HepG2 (cell line): ENCODE measurements around the gene ZNF213. TPM values are rescaled to one million over a fixed set of nuclear protein-coding genes. Genes with fewer than 3 reads are reported as not detected.

Experiments
- AKNA ChIP-seq: sonication (generic); formaldehyde crosslinking; IDR thresholded peaks from 2 replicates; pipeline ENCODE4 v1.4.0; 2020; ENCODE audit warnings: missing genetic modification reagents, borderline replicate concordance
- CENPBD1 ChIP-seq: sonication (generic); formaldehyde crosslinking; IDR thresholded peaks from 2 replicates; pipeline ENCODE4 v1.8.0; 2022; ENCODE audit warnings: missing genetic modification reagents, low read depth, mild to moderate bottlenecking, borderline replicate concordance
- E2F5 ChIP-seq: sonication (generic); formaldehyde crosslinking; conservative IDR thresholded peaks from 2 replicates; pipeline ENCODE4 v1.4.0; 2020; ENCODE audit warnings: missing genetic modification reagents
- EED ChIP-seq: sonication (generic); formaldehyde crosslinking; IDR thresholded peaks from 2 replicates; pipeline ENCODE4 v1.5.0; 2020; ENCODE audit warnings: mild to moderate bottlenecking, missing genetic modification reagents
- GATAD1 ChIP-seq: IDR thresholded peaks from 2 replicates; pipeline ENCODE4 v1.6.1; 2016; ENCODE audit warnings: missing genetic modification reagents, missing compliant biosample characterization
- JUN ChIP-seq: sonication (generic); formaldehyde crosslinking; IDR thresholded peaks from 2 replicates; pipeline ENCODE4 v1.4.0; 2020; ENCODE audit warnings: mild to moderate bottlenecking, missing genetic modification reagents
- KAT7 ChIP-seq: IDR thresholded peaks from 2 replicates; pipeline ENCODE4 v1.6.1; 2018; ENCODE audit warnings: borderline replicate concordance, missing compliant biosample characterization
- KDM2A ChIP-seq: sonication (generic); formaldehyde crosslinking; IDR thresholded peaks from 2 replicates; pipeline ENCODE4 v1.4.0; 2020; ENCODE audit warnings: low read depth, missing genetic modification reagents, borderline replicate concordance
- KLF6 ChIP-seq: IDR thresholded peaks from 2 replicates; pipeline ENCODE4 v1.8.0; 2016; ENCODE audit warnings: missing biosample characterization, missing genetic modification reagents
- NR1H2 ChIP-seq: sonication (generic); formaldehyde crosslinking; IDR thresholded peaks from 2 replicates; pipeline ENCODE4 v1.8.1; 2022; ENCODE audit warnings: low read depth, missing genetic modification reagents, borderline replicate concordance
- POLR2AphosphoS5 ChIP-seq: IDR thresholded peaks from 2 replicates; pipeline ENCODE4 v1.6.1; 2012; ENCODE audit warnings: low read depth, low read length
- RORA ChIP-seq: sonication (generic); formaldehyde crosslinking; IDR thresholded peaks from 2 replicates; pipeline ENCODE4 v1.5.0; 2020; ENCODE audit warnings: mild to moderate bottlenecking, missing genetic modification reagents, moderate library complexity
- SOX6 ChIP-seq, 2 experiments: fragments of 450-650 bp in 1 of 2; sonication (generic) in 1 of 2; formaldehyde crosslinking in 1 of 2; IDR thresholded peaks; 2 replicates each; pipeline versions ENCODE4 v1.4.0 to v1.6.1; 2017 to 2020; ENCODE audit warnings: antibody characterized with exemption in 1 of 2, mild to moderate bottlenecking in 1 of 2, missing genetic modification reagents in 1 of 2
- TFAP4 ChIP-seq: sonication (generic); IDR thresholded peaks from 2 replicates; pipeline ENCODE4 v1.6.1; 2016; ENCODE audit warnings: low read depth, borderline replicate concordance
- YY1 ChIP-seq: IDR thresholded peaks from 2 replicates; pipeline ENCODE4 v1.6.1; 2011; ENCODE audit warnings: low read length, low read depth, moderate library complexity, mild to moderate bottlenecking; ENCODE audit not compliant: insufficient read depth, insufficient replicate concordance
- ZFP62 ChIP-seq: sonication (generic); formaldehyde crosslinking; IDR thresholded peaks from 2 replicates; pipeline ENCODE4 v1.4.0; 2020; ENCODE audit warnings: missing genetic modification reagents
- ZNF331 ChIP-seq: sonication (generic); formaldehyde crosslinking; IDR thresholded peaks from 2 replicates; pipeline ENCODE4 v1.4.0; 2020; ENCODE audit warnings: missing genetic modification reagents
- ZNF33B ChIP-seq: sonication (generic); formaldehyde crosslinking; IDR thresholded peaks from 2 replicates; pipeline ENCODE4 v1.5.1; 2020; ENCODE audit warnings: mild to moderate bottlenecking, missing genetic modification reagents
- ZNF468 ChIP-seq: sonication (generic); formaldehyde crosslinking; IDR thresholded peaks from 2 replicates; pipeline ENCODE4 v1.8.0; 2022; ENCODE audit warnings: mild to moderate bottlenecking, moderate library complexity, missing genetic modification reagents
- ZNF644 ChIP-seq: IDR thresholded peaks from 2 replicates; pipeline ENCODE4 v1.6.1; 2016; ENCODE audit warnings: low read depth
- ZNF781 ChIP-seq: sonication (generic); formaldehyde crosslinking; IDR thresholded peaks from 2 replicates; pipeline ENCODE4 v1.5.1; 2020; ENCODE audit warnings: borderline replicate concordance, mild to moderate bottlenecking, missing genetic modification reagents; ENCODE audit errors: not compliant biosample characterization
- ZSCAN12 ChIP-seq: sonication (generic); formaldehyde crosslinking; IDR thresholded peaks from 2 replicates; pipeline ENCODE4 v1.9.0; 2021; ENCODE audit warnings: mild to moderate bottlenecking, missing genetic modification reagents
- polyA plus RNA-seq, 8 experiments: library from polyadenylated mRNA; depleted of rRNA in 3 of 8; stranded (reverse) in 7 of 8; unstranded in 1 of 8; fragments of >200 nt; fragmentation: Illumina TruSeq in 4 of 8; extraction: Trizol in 4 of 8; gene quantifications; 2 replicates each; pipeline versions ENCODE4 v1.2.1 to v1.2.3, GENCODE V29; 2011 to 2016; ENCODE audit warnings: low read depth in 4 of 8, missing spikeins in 1 of 8, mixed read lengths in 1 of 8; ENCODE audit not compliant: insufficient read depth in 1 of 8
- total RNA-seq, 5 experiments: library from RNA; depleted of rRNA; stranded (reverse); fragments of >200 nt; fragmentation: Illumina TruSeq; extraction: Trizol; gene quantifications; 2 replicates each; pipeline ENCODE4 v1.2.3, GENCODE V29; 2016; ENCODE audit warnings: low read depth in 1 of 5

ZNF213 gene
- total and polyA plus RNA-seq, 2 of the 13 experiments (the other 11 are each of a cell fraction or from before 2014, with no cell fraction given): 0.59 to 0.97 TPM

- TF ChIP-seq ZSCAN12 (CRISPR knock-in tag): no peak
- no peak for TF ChIP-seq SOX6 (IDR thresholded peaks at IDR 0.05)
- peak; percentile 18; the same call in 1 of the 2 replicates for TF ChIP-seq SOX6 (CRISPR knock-in tag; IDR thresholded peaks at IDR 0.05)
- peak; percentile 71 for TF ChIP-seq YY1
- peak; percentile 62 for TF ChIP-seq POLR2AphosphoS5
- peak; percentile 95 for TF ChIP-seq KDM2A (CRISPR knock-in tag)
- no peak for TF ChIP-seq ZNF644 (CRISPR knock-in tag)
- TF ChIP-seq CENPBD1 (CRISPR knock-in tag): no peak
- TF ChIP-seq TFAP4: 0 out of 2 replicates have a peak, but pooled peaks have one; percentile 35
- TF ChIP-seq ZNF468 (CRISPR knock-in tag): no peak
- TF ChIP-seq ZNF331: peak; percentile 79
- TF ChIP-seq KAT7 (CRISPR knock-in tag): peak; percentile 60; the same call in 1 of the 2 replicates
- no peak for TF ChIP-seq ZNF33B (CRISPR knock-in tag)
- TF ChIP-seq NR1H2 (CRISPR knock-in tag): no peak
- TF ChIP-seq AKNA (CRISPR knock-in tag): no peak
- TF ChIP-seq GATAD1 (CRISPR knock-in tag): peak; percentile 98
- TF ChIP-seq E2F5 (CRISPR knock-in tag): no peak
- TF ChIP-seq JUN: no peak
- no peak for TF ChIP-seq ZFP62 (CRISPR knock-in tag)
- no peak for TF ChIP-seq KLF6 (CRISPR knock-in tag)
- TF ChIP-seq EED (CRISPR knock-in tag): no peak
- TF ChIP-seq ZNF781 (CRISPR knock-in tag): peak; percentile 67
- TF ChIP-seq RORA (CRISPR knock-in tag): no peak
Measured at GRCh38 chr16:3112058-3112880, 22.6 kb upstream of the ZNF213 start, which contains the start of gene ZNF205 (continued).
